HFF-Myc (cell line): ENCODE measurements around the gene UACA.
"Not testable (repeated sequence)": the region's sequence is repeated elsewhere in the genome, so short reads cannot be mapped to it uniquely, and the experiment has no call there.

ENCODE experiments used
- DNase-seq: peaks from one replicate; pipeline ENCODE4 v3.0.0-alpha.2; 2011; ENCODE audit warnings: low read depth; ENCODE audit errors: extremely low read depth
- H3K4me3 ChIP-seq: replicated peaks from 2 replicates; pipeline ENCODE4 v1.5.1; 2011; ENCODE audit warnings: low read depth, mild to moderate bottlenecking, control low read depth, low read length
- CTCF ChIP-seq: IDR thresholded peaks from 2 replicates; pipeline ENCODE4 v1.5.1; 2012; ENCODE audit warnings: mild to moderate bottlenecking, low read depth, low read length, control low read depth; ENCODE audit errors: missing control alignments

Gene UACA

GRCh38 chr15:70627322-70627721 is 136.0 kb downstream of the UACA start:
- TF ChIP-seq CTCF, result no peak
- DNase-seq, result no peak
- H3K4me3 ChIP-seq, result no peak overlapping the region

DNA sequence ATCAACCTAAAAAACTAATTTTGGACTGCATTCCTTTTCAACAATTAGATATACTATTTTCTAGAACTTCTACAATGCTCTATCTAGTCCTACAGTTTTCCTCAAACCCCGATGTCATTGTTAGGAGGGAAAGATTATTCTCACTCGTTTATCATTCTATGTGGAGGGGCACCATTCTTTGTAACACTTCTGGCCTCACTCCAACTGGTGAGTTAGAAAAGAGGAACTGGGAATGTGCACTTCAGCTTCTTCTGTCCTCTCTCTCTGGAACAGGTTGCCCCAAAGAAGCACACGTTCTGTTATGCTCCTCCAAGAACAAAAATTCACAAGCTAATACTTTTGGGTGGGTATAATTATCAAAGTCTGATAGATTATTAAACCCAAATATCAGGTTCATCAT is 137.9 kb downstream of the UACA start:
- TF ChIP-seq CTCF, result no peak

DNA sequence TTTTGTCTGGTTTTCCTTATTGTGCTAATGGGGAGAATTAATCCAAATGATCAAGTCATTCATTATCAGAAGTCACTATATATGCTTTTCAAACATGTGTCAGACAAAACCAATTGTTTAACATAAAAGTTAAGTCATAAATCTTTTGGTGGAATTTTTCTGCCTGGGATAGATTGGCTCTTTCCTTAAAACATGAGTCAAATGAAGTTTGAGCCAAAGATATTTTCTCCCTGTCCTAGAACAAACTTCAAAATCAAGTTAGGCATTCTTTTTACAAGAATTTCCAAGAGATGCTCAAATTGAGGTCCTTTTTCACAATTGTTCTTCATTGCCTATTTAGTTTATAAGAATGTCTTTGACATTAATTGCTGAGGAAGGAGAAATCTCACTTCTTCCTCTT is 138.3 kb downstream of the UACA start:
- DNase-seq, result no peak
- H3K4me3 ChIP-seq, result no peak overlapping the region
- no peak for TF ChIP-seq CTCF

More for the DNA sequence above, 137.9 kb downstream of the UACA start:
- DNase-seq, result no peak
- no peak overlapping the region for H3K4me3 ChIP-seq

GRCh38 chr15:70618929-70619328 is 144.4 kb downstream of the UACA start:
- no peak for DNase-seq
- no peak overlapping the region for H3K4me3 ChIP-seq
- no peak for TF ChIP-seq CTCF

- DNase-seq, result no peak
- no peak overlapping the region for H3K4me3 ChIP-seq
- TF ChIP-seq CTCF, result no peak
Measured at GRCh38 chr15:70617911-70618287, 145.5 kb downstream of the UACA start.

- DNase-seq, result no peak
- no peak overlapping the region for H3K4me3 ChIP-seq
- no peak for TF ChIP-seq CTCF
Measured at GRCh38 chr15:70617076-70617910, 146.1 kb downstream of the UACA start.

DNA sequence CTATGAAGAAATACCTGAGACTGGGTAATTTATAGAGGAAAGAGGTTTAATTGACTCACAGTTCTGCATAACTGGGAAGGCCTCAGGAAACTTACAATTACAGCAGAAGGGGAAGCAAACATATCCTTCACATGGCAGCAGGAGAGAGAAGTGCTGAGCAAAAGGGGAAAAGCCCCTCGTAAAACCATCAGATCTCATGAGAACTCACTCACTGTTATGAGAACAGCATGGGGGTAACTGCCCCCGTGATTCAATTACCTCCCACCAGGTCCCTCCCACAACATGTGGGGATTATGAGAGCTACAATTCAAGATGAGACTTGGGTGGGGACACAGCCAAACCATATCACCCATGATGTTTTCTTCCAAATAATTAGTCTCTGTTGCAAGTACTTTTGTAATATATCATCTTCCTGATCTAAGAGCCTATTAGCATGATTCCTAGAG is 147.0 kb downstream of the UACA start:
- not testable (repeated sequence) for H3K4me3 ChIP-seq, DNase-seq
